Endodermal cell (in vitro differentiated cells): ENCODE results near the gene GOT1. TPM values are rescaled to one million over a fixed set of nuclear protein-coding genes. Genes with fewer than 3 reads are reported as not detected.

Experiments used
- DNase-seq: peaks from one replicate; pipeline ENCODE4 v3.0.0-alpha.2; 2017
- H3K27ac ChIP-seq: 2 replicates; pipeline ENCODE4 v1.5.1; 2013; ENCODE audit warnings: mild to moderate bottlenecking, low read depth, low read length, moderate library complexity
- H3K27me3 ChIP-seq: 2 replicates; pipeline ENCODE4 v1.6.1; 2013; ENCODE audit warnings: mild to moderate bottlenecking, low read length, moderate library complexity; ENCODE audit not compliant: insufficient read depth, control insufficient read depth, poor library complexity, severe bottlenecking
- H3K36me3 ChIP-seq: 2 replicates; pipeline ENCODE4 v1.7.0; 2013; ENCODE audit warnings: mild to moderate bottlenecking, low read length, moderate library complexity; ENCODE audit not compliant: control insufficient read depth, insufficient read depth
- H3K4me1 ChIP-seq: one replicate; pipeline ENCODE4 v1.7.0; 2013; ENCODE audit warnings: low read length; ENCODE audit not compliant: control insufficient read depth, insufficient read depth
- H3K4me3 ChIP-seq: 2 replicates; pipeline ENCODE4 v1.5.1; 2013; ENCODE audit warnings: mild to moderate bottlenecking, low read length, moderate library complexity
- H3K9ac ChIP-seq: 2 replicates; pipeline ENCODE4 v1.6.1; 2013; ENCODE audit warnings: mild to moderate bottlenecking, low read length, moderate library complexity; ENCODE audit not compliant: poor library complexity, severe bottlenecking; ENCODE audit errors: extremely low read depth
- H3K9me3 ChIP-seq: 2 replicates; pipeline ENCODE4 v1.6.1; 2013; ENCODE audit warnings: mild to moderate bottlenecking, low read length, moderate library complexity; ENCODE audit not compliant: control insufficient read depth
- H3K27ac Mint-ChIP-seq: 2 replicates; pipeline ENCODE4 v1.8.0; 2020; ENCODE audit warnings: mixed read lengths
- H3K27me3 Mint-ChIP-seq: 2 replicates; pipeline ENCODE4 v1.8.0; 2021; ENCODE audit warnings: mild to moderate bottlenecking, mixed read lengths; ENCODE audit not compliant: insufficient read depth
- H3K36me3 Mint-ChIP-seq: 2 replicates; pipeline ENCODE4 v1.8.0; 2020; ENCODE audit warnings: low read depth, mixed read lengths
- H3K4me1 Mint-ChIP-seq: 2 replicates; pipeline ENCODE4 v1.8.0; 2020; ENCODE audit warnings: mixed read lengths
- H3K4me3 Mint-ChIP-seq: 2 replicates; pipeline ENCODE4 v1.8.0; 2020; ENCODE audit warnings: mild to moderate bottlenecking, moderate library complexity, mixed read lengths
- H3K9me3 Mint-ChIP-seq: 2 replicates; pipeline ENCODE4 v1.8.0; 2020; ENCODE audit warnings: mild to moderate bottlenecking, mixed read lengths
- WGBS, 2 experiments: methylation state at CpG; one replicate each; pipeline versions ENCODE4 v1.1.5 to v1.1.7; 2013; ENCODE audit warnings: missing lambda C conversion rate in 2 of 2, mixed read lengths in 1 of 2; ENCODE audit not compliant: insufficient coverage in 1 of 2, insufficient read length in 1 of 2; 5-methylcytosine and 5-hydroxymethylcytosine counted together
- total RNA-seq, 2 donors: library from RNA; stranded (reverse); fragmentation: NEBNext Ultra II Directional in 1 of 2; extraction: Animal tissue kit (Norgen Biotek cat#: 25700) in 1 of 2; gene quantifications; 2 replicates in 1 of 2; 3 replicates in 1 of 2; pipeline ENCODE4 v1.2.1, GENCODE V29; 2021
- TF ChIP-seq, protein P1 (sequence below): fragments of 200-600 bp; sonication (generic); conservative IDR thresholded peaks from 2 replicates; pipeline ENCODE4 v1.5.0; 2021; ENCODE audit warnings: antibody characterized with exemption, mild to moderate bottlenecking

The GOT1 gene
- total RNA-seq, 2 donors from 2014 or later: 35.1 to 36.5 TPM

DNA sequence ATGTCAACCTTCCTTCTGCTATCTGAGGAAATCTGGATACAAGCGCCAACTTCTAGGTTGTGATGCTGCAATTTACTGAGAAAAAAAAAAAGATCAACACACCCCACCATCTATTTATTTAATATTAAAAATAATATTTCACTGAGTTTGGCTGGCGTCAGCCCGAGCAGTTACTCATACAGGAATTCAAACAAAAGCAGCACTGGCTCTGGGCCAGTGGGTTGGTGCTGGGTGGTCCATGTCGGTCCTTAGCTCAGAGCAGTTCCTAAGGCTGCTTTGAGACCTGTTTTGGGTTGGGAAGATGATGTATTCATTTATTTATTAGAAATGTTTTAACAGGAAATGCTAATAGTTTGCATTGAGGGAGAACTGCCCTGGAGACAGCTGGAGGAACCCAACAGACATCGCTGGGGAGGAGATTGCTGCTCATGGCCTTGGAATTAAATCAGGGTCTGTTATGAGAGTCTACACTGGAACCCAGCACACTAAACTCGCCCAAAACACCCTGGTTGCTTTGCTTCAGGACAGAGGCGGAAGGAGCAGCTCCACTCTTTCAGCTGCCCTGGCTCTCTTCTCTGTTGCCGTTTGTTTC is 36.3 kb upstream of the GOT1 start:
- H3K4me1 ChIP-seq: no peaks in the 10 kb centered on the region
- peaks cover 16% of the 10 kb centered on the region for H3K4me1 Mint-ChIP-seq
- no peak for DNase-seq
- H3K27ac Mint-ChIP-seq: peak overlapping the region; percentile 19
- H3K27me3 ChIP-seq: peaks cover 13% of the 10 kb centered on the region
- H3K27ac ChIP-seq: no peak overlapping the region
- no peaks in the 10 kb centered on the region for H3K36me3 ChIP-seq
- no peak overlapping the region for H3K4me3 ChIP-seq
- no peaks in the 10 kb centered on the region for H3K9me3 ChIP-seq
- H3K36me3 Mint-ChIP-seq: no peaks in the 10 kb centered on the region
- H3K4me3 Mint-ChIP-seq: no peak overlapping the region
- TF ChIP-seq, protein P1, sequence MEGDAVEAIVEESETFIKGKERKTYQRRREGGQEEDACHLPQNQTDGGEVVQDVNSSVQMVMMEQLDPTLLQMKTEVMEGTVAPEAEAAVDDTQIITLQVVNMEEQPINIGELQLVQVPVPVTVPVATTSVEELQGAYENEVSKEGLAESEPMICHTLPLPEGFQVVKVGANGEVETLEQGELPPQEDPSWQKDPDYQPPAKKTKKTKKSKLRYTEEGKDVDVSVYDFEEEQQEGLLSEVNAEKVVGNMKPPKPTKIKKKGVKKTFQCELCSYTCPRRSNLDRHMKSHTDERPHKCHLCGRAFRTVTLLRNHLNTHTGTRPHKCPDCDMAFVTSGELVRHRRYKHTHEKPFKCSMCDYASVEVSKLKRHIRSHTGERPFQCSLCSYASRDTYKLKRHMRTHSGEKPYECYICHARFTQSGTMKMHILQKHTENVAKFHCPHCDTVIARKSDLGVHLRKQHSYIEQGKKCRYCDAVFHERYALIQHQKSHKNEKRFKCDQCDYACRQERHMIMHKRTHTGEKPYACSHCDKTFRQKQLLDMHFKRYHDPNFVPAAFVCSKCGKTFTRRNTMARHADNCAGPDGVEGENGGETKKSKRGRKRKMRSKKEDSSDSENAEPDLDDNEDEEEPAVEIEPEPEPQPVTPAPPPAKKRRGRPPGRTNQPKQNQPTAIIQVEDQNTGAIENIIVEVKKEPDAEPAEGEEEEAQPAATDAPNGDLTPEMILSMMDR: no peak
- H3K9ac ChIP-seq: no peak overlapping the region
- 89 to 96% methylated on average over 3 to 7 of the region's 8 CpGs for WGBS, 2 experiments
- H3K9me3 Mint-ChIP-seq: no peaks in the 10 kb centered on the region
- peaks cover 34% of the 10 kb centered on the region for H3K27me3 Mint-ChIP-seq

- no peak overlapping the region for H3K27ac Mint-ChIP-seq
- no peaks in the 10 kb centered on the region for H3K36me3 Mint-ChIP-seq
- Histone ChIP-seq H3K27ac (no peak overlapping the region), H3K9ac (no peak overlapping the region), H3K4me1 (no peaks in the 10 kb centered on the region), H3K9me3 (no peaks in the 10 kb centered on the region), H3K36me3 (no peaks in the 10 kb centered on the region), H3K4me3 (no peak overlapping the region), H3K27me3 (peaks cover 3% of the 10 kb centered on the region)
- H3K27me3 Mint-ChIP-seq: peaks cover 21% of the 10 kb centered on the region
- 93 to 94% methylated on average over 2 of the region's 2 CpGs for WGBS, 2 experiments
- H3K4me3 Mint-ChIP-seq: no peak overlapping the region
- no peak for DNase-seq
- TF ChIP-seq, protein P1: no peak
- H3K9me3 Mint-ChIP-seq: peaks cover 2% of the 10 kb centered on the region
- peaks cover 6% of the 10 kb centered on the region for H3K4me1 Mint-ChIP-seq
Measured at GRCh38 chr10:99461230-99461629, 30.8 kb upstream of the GOT1 start.

DNA sequence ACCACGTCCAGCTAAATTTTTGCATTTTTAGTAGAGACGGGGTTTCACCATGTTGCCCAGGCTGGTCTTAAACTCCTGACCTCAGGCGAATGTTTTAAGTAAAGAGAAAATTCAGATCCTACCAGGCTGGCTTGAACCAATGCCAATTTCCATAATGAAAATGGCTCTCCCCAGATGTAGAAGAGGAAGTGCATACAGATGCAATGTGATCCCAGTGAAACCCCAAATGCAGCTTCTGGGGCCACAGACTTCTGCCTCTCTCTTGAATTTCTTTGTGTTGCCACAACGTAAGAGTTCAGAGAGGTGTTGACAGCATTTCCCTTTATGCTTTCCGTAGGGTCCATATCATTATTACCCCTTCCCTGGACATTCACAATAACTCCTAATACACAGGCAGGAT is 29.6 kb upstream of the GOT1 start:
- no peak for DNase-seq
- H3K27me3 ChIP-seq: peaks cover 6% of the 10 kb centered on the region
- Mint-ChIP-seq H3K27ac (no peak overlapping the region), H3K4me1 (peaks cover 11% of the 10 kb centered on the region), H3K4me3 (no peak overlapping the region), H3K36me3 (no peaks in the 10 kb centered on the region), H3K27me3 (peaks cover 21% of the 10 kb centered on the region), H3K9me3 (peaks cover 2% of the 10 kb centered on the region)
- H3K9ac ChIP-seq: no peak overlapping the region
- no peak overlapping the region for H3K27ac ChIP-seq
- TF ChIP-seq, protein P1: no peak
- H3K4me3 ChIP-seq: no peak overlapping the region
- H3K9me3 ChIP-seq: no peaks in the 10 kb centered on the region
- WGBS, 2 experiments: 78 to 91% methylated on average over 5 of the region's 5 CpGs
- peaks cover 2% of the 10 kb centered on the region for H3K4me1 ChIP-seq
- no peaks in the 10 kb centered on the region for H3K36me3 ChIP-seq
